PC-3 (cell line): ENCODE data around the gene NYAP1. TPM values are rescaled to one million over a fixed set of nuclear protein-coding genes. Genes with fewer than 3 reads are reported as not detected.

Experiments
- ATAC-seq: fragments of 200-7000 bp; cut with Tn5 transposase; 2 replicates; pipeline ENCODE4 v1.9.1; 2020; ENCODE audit warnings: mild to moderate bottlenecking, moderate library complexity
- BruUV-seq: library from RNA; stranded (reverse); fragments of 400-500 nt; replicated peaks from 2 replicates; lab custom pipeline; 2021; lab: Mats Ljungman, UMichigan
- CTCF ChIA-PET: fragments of 300-600 bp; sonication (Branson Sonifier 250); formaldehyde crosslinking; loops from one replicate; lab custom pipeline; 2022; ENCODE audit warnings: antibody characterized with exemption; lab: Charles Lee
- POLR2A ChIA-PET: fragments of 300-600 bp; sonication (Branson Sonifier 250); formaldehyde crosslinking; loops from one replicate; lab custom pipeline; 2022; ENCODE audit warnings: antibody characterized with exemption; ENCODE audit not compliant: unreplicated experiment; lab: Charles Lee
- DNase-seq: peaks from one replicate; pipeline ENCODE4 v3.0.0-alpha.2; 2015
- H2AFZ ChIP-seq: fragments of 300-600 bp; sonication (generic); 2 replicates; pipeline ENCODE4 v1.6.0; 2016; ENCODE audit warnings: antibody characterized with exemption, low read length
- H3F3A ChIP-seq: fragments of 300-600 bp; sonication (generic); one replicate; pipeline ENCODE4 v1.6.0; 2017; ENCODE audit warnings: antibody characterized with exemption, low read length, control low read depth, mild to moderate bottlenecking; ENCODE audit not compliant: unreplicated experiment
- H3K27ac ChIP-seq: fragments of 300-600 bp; sonication (generic); 2 replicates; pipeline ENCODE4 v1.5.1; 2016; ENCODE audit warnings: mild to moderate bottlenecking, low read length
- H3K27me3 ChIP-seq: fragments of 300-600 bp; sonication (generic); 2 replicates; pipeline ENCODE4 v1.6.1; 2016; ENCODE audit warnings: low read length, mixed read lengths
- H3K36me3 ChIP-seq: fragments of 300-600 bp; sonication (generic); 2 replicates; pipeline ENCODE4 v1.6.1; 2016; ENCODE audit warnings: low read depth, mixed run types, low read length, mixed read lengths
- H3K4me1 ChIP-seq: fragments of 300-600 bp; sonication (generic); 2 replicates; pipeline ENCODE4 v1.5.1; 2016; ENCODE audit warnings: low read length; ENCODE audit not compliant: insufficient read depth
- H3K4me2 ChIP-seq: fragments of 300-600 bp; sonication (generic); 2 replicates; pipeline ENCODE4 v1.6.0; 2016; ENCODE audit warnings: low read length
- H3K4me3 ChIP-seq: fragments of 300-600 bp; sonication (generic); 2 replicates; pipeline ENCODE4 v1.5.1; 2016; ENCODE audit warnings: mild to moderate bottlenecking, low read length, mixed read lengths
- H3K79me2 ChIP-seq: fragments of 300-600 bp; sonication (generic); 2 replicates; pipeline ENCODE4 v1.6.1; 2017; ENCODE audit warnings: low read length, mixed read lengths
- H3K9ac ChIP-seq: fragments of 300-600 bp; sonication (generic); 2 replicates; pipeline ENCODE4 v1.6.0; 2016; ENCODE audit warnings: mild to moderate bottlenecking, low read length
- H3K9me2 ChIP-seq: fragments of 300-600 bp; sonication (generic); replicated peaks from 2 replicates; pipeline ENCODE4 v1.6.1; 2016; ENCODE audit warnings: mixed run types, low read length, mixed read lengths
- H3K9me3 ChIP-seq: fragments of 300-600 bp; sonication (generic); 2 replicates; pipeline ENCODE4 v1.6.1; 2016; ENCODE audit warnings: low read length, mixed read lengths
- H4K20me1 ChIP-seq: fragments of 300-600 bp; sonication (generic); 2 replicates; pipeline ENCODE4 v1.6.1; 2016; ENCODE audit warnings: low read length, mixed read lengths
- CTCF ChIP-seq: fragments of 300-600 bp; sonication (generic); conservative IDR thresholded peaks from 2 replicates; pipeline ENCODE4 v1.5.1; 2017; ENCODE audit warnings: antibody characterized with exemption, low read depth, mild to moderate bottlenecking, low read length
- EZH2 ChIP-seq: fragments of 300-600 bp; sonication (generic); IDR thresholded peaks from one replicate; pipeline ENCODE4 v1.6.1; 2017; ENCODE audit warnings: antibody characterized with exemption, mild to moderate bottlenecking, low read length; ENCODE audit not compliant: unreplicated experiment
- EZH2phosphoT487 ChIP-seq: fragments of 300-600 bp; sonication (generic); IDR thresholded peaks from 2 replicates; pipeline ENCODE4 v1.6.1; 2018; ENCODE audit warnings: mild to moderate bottlenecking, antibody characterized with exemption, low read length, borderline replicate concordance
- intact Hi-C: fragments of 100-400 bp; cut with micrococcal nuclease; formaldehyde crosslinking; loops from 2 replicates; pipeline ENCODE4 v1.9.0; 2023
- total RNA-seq: library from RNA; depleted of rRNA; stranded (reverse); fragments of >200 nt; gene quantifications from 2 replicates; pipeline ENCODE4 v1.2.3, GENCODE V29; 2014

The NYAP1 gene
- total RNA-seq, 1 experiment from 2014 or later, result 1.9 TPM

GRCh38 chr7:100469227-100470044 lies 14.3 kb upstream of the NYAP1 start:
- CTCF ChIA-PET, result interaction anchor here (0.5 to 1.2 kb wide), 3 partner anchors 76 to 1327 kb away, joined by 4 to 6 read pairs (median 4); no protein-coding TSS in a partner anchor
- Histone ChIP-seq H3K36me3 (no peaks in the 10 kb centered on the region), H3F3A (no peaks in the 10 kb centered on the region), H3K9ac (no peak overlapping the region), H3K9me2 (no peaks in the 10 kb centered on the region), H3K27me3 (no peaks in the 10 kb centered on the region), H3K4me1 (no peaks in the 10 kb centered on the region), H3K27ac (no peak overlapping the region), H3K4me2 (no peak overlapping the region), H2AFZ (no peak overlapping the region), H3K9me3 (no peaks in the 10 kb centered on the region), H4K20me1 (no peaks in the 10 kb centered on the region), H3K79me2 (no peaks in the 10 kb centered on the region), H3K4me3 (no peak overlapping the region)
- POLR2A ChIA-PET, result no interaction called here
- BruUV-seq, result no TSS peak
- intact Hi-C loops, result loop anchor here (1.0 to 10.0 kb wide), 2 partner anchors 90 to 385 kb away; partner anchors contain the start of gene SLC12A9
- peak; percentile 76 for ATAC-seq
- DNase-seq, result peak; percentile 79
- TF ChIP-seq EZH2 (no peak), CTCF (peak; percentile 80), EZH2phosphoT487 (no peak)

GRCh38 chr7:100471021-100471420 lies 12.7 kb upstream of the NYAP1 start:
- Histone ChIP-seq H3K9me2 (no peaks in the 10 kb centered on the region), H3K27me3 (no peaks in the 10 kb centered on the region), H3K36me3 (no peaks in the 10 kb centered on the region), H2AFZ (no peak overlapping the region), H3K4me1 (no peaks in the 10 kb centered on the region), H3K4me2 (no peak overlapping the region), H4K20me1 (no peaks in the 10 kb centered on the region), H3K27ac (no peak overlapping the region), H3K9ac (no peak overlapping the region), H3F3A (no peaks in the 10 kb centered on the region), H3K9me3 (no peaks in the 10 kb centered on the region), H3K4me3 (no peak overlapping the region), H3K79me2 (no peaks in the 10 kb centered on the region)
- intact Hi-C loops, result no loop called here
- CTCF ChIA-PET, result interaction anchor here (0.6 kb wide), 1 partner anchor 380 kb away, joined by 5 read pairs; no protein-coding TSS in a partner anchor
- BruUV-seq, result no TSS peak
- no peak for DNase-seq
- POLR2A ChIA-PET, result no interaction called here
- ATAC-seq, result no peak
- TF ChIP-seq CTCF, result no peak
- no peak for TF ChIP-seq EZH2phosphoT487
- TF ChIP-seq EZH2, result no peak
